K562 (cell line): ENCODE results near the gene LDLRAD3. TPM values are rescaled to one million over a fixed set of nuclear protein-coding genes. Genes with fewer than 3 reads are reported as not detected.

Experiments used
- ATAC-seq: fragments of 200-7000 bp; cut with Tn5 transposase; 3 replicates; pipeline ENCODE4 v1.9.1; 2020; ENCODE audit warnings: moderate library complexity
- BruUV-seq: library from RNA; stranded (reverse); fragments of 400-500 nt; replicated peaks from 2 replicates; lab custom pipeline; 2021; lab: Mats Ljungman, UMichigan
- CTCF ChIA-PET: fragments of 300-600 bp; formaldehyde crosslinking; extraction: SDS; loops from one replicate; lab custom pipeline; 2021; ENCODE audit warnings: low intra/inter-chr PET ratio; lab: Yijun Ruan, JAX
- POLR2A ChIA-PET: fragments of 300-600, 350-650 bp; sonication (Branson Sonifier 250); formaldehyde crosslinking; extraction: SDS; loops from one replicate; lab custom pipeline; 2021; ENCODE audit warnings: antibody characterized with exemption, inconsistent platforms; lab: Yijun Ruan, JAX
- DNase-seq, 4 experiments: peaks; one replicate each; pipeline versions ENCODE4 v3.0.0 to v3.0.0-alpha.2; 2011 to 2018; ENCODE audit warnings: low spot score in 3 of 4, mixed read lengths in 3 of 4; ENCODE audit errors: extremely low read depth in 1 of 4
- FAIRE-seq: peaks from 2 replicates; lab custom pipeline; 2011; peaks lifted over from hg19 to GRCh38; lab: Jason Lieb, UNC
- H2AFZ ChIP-seq: 2 replicates; pipeline ENCODE4 v1.6.0; 2011; ENCODE audit warnings: low read depth, low read length, control low read depth, inconsistent platforms
- H3K27ac ChIP-seq: fragments of 200-600 bp; 3 replicates; pipeline ENCODE4 v1.8.0; 2011; ENCODE audit warnings: low read depth, mild to moderate bottlenecking, control low read depth, inconsistent platforms, low read length, moderate library complexity, mixed read lengths; ENCODE audit errors: extremely low read depth
- H3K27me3 ChIP-seq, 2 experiments: fragments of 300-600 bp in 1 of 2; 2 replicates in 1 of 2; 3 replicates in 1 of 2; pipeline versions ENCODE4 v1.6.0 to v1.8.0; 2011; ENCODE audit warnings: inconsistent platforms in 2 of 2, low read length in 2 of 2, mild to moderate bottlenecking in 1 of 2, mixed read lengths in 1 of 2, moderate library complexity in 1 of 2; ENCODE audit not compliant: control insufficient read depth in 2 of 2, insufficient read depth in 2 of 2
- H3K36me3 ChIP-seq: fragments of 300-600 bp; 3 replicates; pipeline ENCODE4 v1.8.0; 2011; ENCODE audit warnings: mild to moderate bottlenecking, low read length, inconsistent platforms; ENCODE audit not compliant: control insufficient read depth, insufficient read depth
- H3K4me1 ChIP-seq, 2 experiments: fragments of 200-600 bp in 1 of 2; replicated peaks in 1 of 2; 2 replicates in 1 of 2; 3 replicates in 1 of 2; pipeline versions ENCODE4 v1.5.1 to v1.8.0; 2011; ENCODE audit warnings: inconsistent platforms in 2 of 2, low read length in 2 of 2, mild to moderate bottlenecking in 1 of 2, mixed read lengths in 1 of 2, moderate library complexity in 1 of 2; ENCODE audit not compliant: control insufficient read depth in 2 of 2, insufficient read depth in 2 of 2
- H3K4me2 ChIP-seq: 2 replicates; pipeline ENCODE4 v1.6.1; 2011; ENCODE audit warnings: low read length, control low read depth, inconsistent platforms, mixed read lengths; ENCODE audit not compliant: insufficient read depth
- H3K4me3 ChIP-seq: fragments of 200-600 bp; sonication (generic), shearing (Covaris generic); 2 replicates; pipeline ENCODE4 v1.5.1; 2016; ENCODE audit warnings: control low read depth, inconsistent platforms
- H3K79me2 ChIP-seq: fragments of 200-600 bp; 3 replicates; pipeline ENCODE4 v1.8.0; 2011; ENCODE audit warnings: low read length, inconsistent platforms; ENCODE audit not compliant: control insufficient read depth, insufficient read depth
- H3K9ac ChIP-seq, 2 experiments: 2 replicates each; pipeline versions ENCODE4 v1.6.0 to v1.6.1; 2011; ENCODE audit warnings: low read depth in 2 of 2, low read length in 2 of 2, control low read depth in 1 of 2, inconsistent platforms in 1 of 2, mild to moderate bottlenecking in 1 of 2, mixed read lengths in 1 of 2; ENCODE audit not compliant: insufficient read depth in 1 of 2
- H3K9me1 ChIP-seq: one replicate; pipeline ENCODE4 v1.6.0; 2011; ENCODE audit warnings: inconsistent platforms, mild to moderate bottlenecking, low read length, moderate library complexity; ENCODE audit not compliant: control insufficient read depth, insufficient read depth
- H3K9me3 ChIP-seq: replicated peaks from 2 replicates; pipeline ENCODE4 v1.5.1; 2011; ENCODE audit warnings: low read depth, low read length, inconsistent platforms; ENCODE audit not compliant: control insufficient read depth, insufficient read depth
- H4K20me1 ChIP-seq: replicated peaks from 2 replicates; pipeline ENCODE4 v1.6.1; 2011; ENCODE audit warnings: low read length, inconsistent platforms, mixed read lengths; ENCODE audit not compliant: control insufficient read depth, insufficient read depth
- CEBPB ChIP-seq: fragments of 450-650 bp; IDR thresholded peaks from 2 replicates; pipeline ENCODE4 v1.6.1; 2016; ENCODE audit warnings: missing genetic modification characterization, missing compliant biosample characterization
- CREB3 ChIP-seq: fragments of 450-650 bp; conservative IDR thresholded peaks from 2 replicates; pipeline ENCODE4 v1.6.1; 2016; ENCODE audit warnings: missing genetic modification characterization, low read depth, mild to moderate bottlenecking, missing compliant biosample characterization, moderate library complexity
- EWSR1 ChIP-seq: fragments of 450-650 bp; IDR thresholded peaks from 2 replicates; pipeline ENCODE4 v1.6.1; 2018; ENCODE audit warnings: borderline replicate concordance, mild to moderate bottlenecking, low read depth, moderate library complexity; ENCODE audit not compliant: partially characterized antibody
- FOXA3 ChIP-seq, 2 experiments: fragments of 450-650 bp in 1 of 2; sonication (generic) in 1 of 2; formaldehyde crosslinking; IDR thresholded peaks in 1 of 2; conservative IDR thresholded peaks in 1 of 2; 2 replicates each; pipeline versions ENCODE4 v1.4.0 to v1.8.0; 2020 to 2022; ENCODE audit warnings: mild to moderate bottlenecking in 2 of 2, missing genetic modification reagents in 1 of 2
- LCOR ChIP-seq: sonication (generic); formaldehyde crosslinking; IDR thresholded peaks from 2 replicates; pipeline ENCODE4 v1.8.0; 2022; ENCODE audit warnings: mild to moderate bottlenecking, missing genetic modification reagents
- MEF2D ChIP-seq: conservative IDR thresholded peaks from 2 replicates; pipeline ENCODE4 v1.6.1; 2016; ENCODE audit warnings: low read depth, missing genetic modification characterization, missing compliant biosample characterization
- PATZ1 ChIP-seq: fragments of 250-450 bp; sonication (Bioruptor Pico); IDR thresholded peaks from 2 replicates; pipeline ENCODE4 v1.5.0; 2020; ENCODE audit warnings: mild to moderate bottlenecking, borderline replicate concordance
- PTRF ChIP-seq: fragments of 450-650 bp; IDR thresholded peaks from 2 replicates; pipeline ENCODE4 v1.6.1; 2016; ENCODE audit warnings: mild to moderate bottlenecking, missing genetic modification characterization, missing compliant biosample characterization
- SUPT5H ChIP-seq: fragments of 450-650 bp; IDR thresholded peaks from 2 replicates; pipeline ENCODE4 v1.6.1; 2016
- TCF7 ChIP-seq: sonication (generic); IDR thresholded peaks from 2 replicates; pipeline ENCODE4 v1.6.1; 2016; ENCODE audit warnings: antibody characterized with exemption, borderline replicate concordance
- THAP12 ChIP-seq: fragments of 250-450 bp; sonication (Bioruptor Pico); IDR thresholded peaks from 2 replicates; pipeline ENCODE4 v1.9.0; 2021; ENCODE audit warnings: mild to moderate bottlenecking, inconsistent platforms
- ZBTB9 ChIP-seq: fragments of 450-650 bp; formaldehyde crosslinking; IDR thresholded peaks from 2 replicates; pipeline ENCODE4 v1.4.0; 2020; ENCODE audit warnings: mild to moderate bottlenecking, moderate library complexity
- ZC3H11A ChIP-seq: IDR thresholded peaks from 2 replicates; pipeline ENCODE4 v1.6.1; 2012; ENCODE audit warnings: low read depth, low read length, improper control_type of control experiment
- ZNF124 ChIP-seq: sonication (generic); formaldehyde crosslinking; IDR thresholded peaks from 2 replicates; pipeline ENCODE4 v1.8.1; 2022; ENCODE audit warnings: missing genetic modification reagents
- ZNF76 ChIP-seq: fragments of 250-450 bp; sonication (Bioruptor Pico); IDR thresholded peaks from 2 replicates; pipeline ENCODE4 v1.4.0; 2020; ENCODE audit warnings: mild to moderate bottlenecking, moderate library complexity, borderline replicate concordance
- WGBS: fragments of 100-300 bp; shearing (Covaris generic); methylation state at CpG from one replicate; pipeline ENCODE4 v1.1.6; 2016; ENCODE audit warnings: low coverage, mixed read lengths; ENCODE audit not compliant: insufficient coverage; ENCODE audit errors: missing lambda C conversion rate; 5-methylcytosine and 5-hydroxymethylcytosine counted together
- in situ Hi-C: fragments of 300-500 bp; cut with MboI; formaldehyde crosslinking; loops from 4 replicates; pipeline ENCODE4 v1.15.0; 2018; ENCODE audit warnings: inconsistent platforms, mixed read lengths
- intact Hi-C: fragments of 100-400 bp; cut with micrococcal nuclease; formaldehyde crosslinking; loops from 2 replicates; pipeline ENCODE4 v1.14.2; 2022
- polyA plus RNA-seq, 8 experiments: library from polyadenylated mRNA; depleted of rRNA in 4 of 8; stranded (reverse) in 5 of 8; unstranded in 3 of 8; fragments of >200 nt; fragmentation: Nextera tagmentation in 2 of 8; fragmentation: Illumina TruSeq in 1 of 8; extraction: Ambion mirVana in 2 of 8; extraction: Trizol in 1 of 8; gene quantifications; 2 replicates each; pipeline versions ENCODE4 v1.2.1 to v1.2.3, GENCODE V29; 2011 to 2014; ENCODE audit warnings: inconsistent platforms in 1 of 8, missing spikeins in 1 of 8
- total RNA-seq, 7 experiments: library from RNA; depleted of rRNA in 6 of 7; stranded (reverse); fragments of >200 nt in 6 of 7; fragmentation: Illumina TruSeq in 2 of 7; extraction: Trizol in 2 of 7; gene quantifications; 2 replicates each; pipeline versions ENCODE4 v1.2.1 to v1.2.3, GENCODE V29; 2011 to 2021; ENCODE audit warnings: low replicate concordance in 1 of 7

The LDLRAD3 gene
- total and polyA plus RNA-seq, 9 of the 15 experiments (the other 6 are each of a cell fraction or from before 2014, with no cell fraction given), result 0.73 to 7.2 (median 3.5) TPM

- no peak overlapping the region for H3K4me3 ChIP-seq
- peaks cover 5 to 16% of the 10 kb centered on the region in 2 experiments; a peak in 4 of 5 replicates for H3K4me1 ChIP-seq
- H3K79me2 ChIP-seq, result 0 out of 3 replicates have a peak, but pooled peaks cover 3% of the 10 kb centered on the region
- H3K27me3 ChIP-seq, result peaks cover 11 to 13% of the 10 kb centered on the region in 2 experiments
- FAIRE-seq, result no peak
- H3K4me2 ChIP-seq, result no peak overlapping the region
- in situ Hi-C loops, result no loop called here
- no peak for ATAC-seq
- H2AFZ ChIP-seq, result no peak overlapping the region
- no peaks in the 10 kb centered on the region for H3K9me1 ChIP-seq
- POLR2A ChIA-PET, result no interaction called here
- no TSS peak for BruUV-seq
- CTCF ChIA-PET, result no interaction called here
- no peaks in the 10 kb centered on the region for H3K9me3 ChIP-seq
- H3K36me3 ChIP-seq, result no peaks in the 10 kb centered on the region
- H3K9ac ChIP-seq, result no peak overlapping the region
- DNase-seq, result no peak
- H4K20me1 ChIP-seq, result peaks cover 12% of the 10 kb centered on the region; the same call in 1 of the 2 replicates
- 9% methylated on average over 3 of the region's 3 CpGs for WGBS
- intact Hi-C loops, result loop anchor here (10.0 kb wide), 1 partner anchor 188 kb away; no protein-coding TSS in a partner anchor
- H3K27ac ChIP-seq, result no peak overlapping the region
- no peak for TF ChIP-seq PTRF
- TF ChIP-seq CEBPB (tag), result no peak
- TF ChIP-seq THAP12 (CRISPR knock-in tag), result no peak
- no peak for TF ChIP-seq PATZ1 (CRISPR knock-in tag)
- TF ChIP-seq LCOR (CRISPR knock-in tag), result no peak
- no peak for TF ChIP-seq CREB3 (tag)
- TF ChIP-seq EWSR1, result no peak
- TF ChIP-seq ZNF124, result no peak
- no peak for TF ChIP-seq ZNF76 (CRISPR knock-in tag)
- no peak for TF ChIP-seq SUPT5H
- TF ChIP-seq FOXA3 (CRISPR knock-in tag; conservative IDR thresholded peaks at IDR 0.05 in 1 of 2, IDR thresholded peaks at IDR 0.05 in 1 of 2), result no peak
- no peak for TF ChIP-seq ZC3H11A
- no peak for TF ChIP-seq MEF2D (tag)
- no peak for TF ChIP-seq ZBTB9
- no peak for TF ChIP-seq TCF7
Measured at GRCh38 chr11:35946766-35947165, 2.9 kb downstream of the LDLRAD3 start.
